ENCODE results near the gene RHBDD3.

The RHBDD3 gene

GRCh38 chr22:29313126-29313575, 45.4 kb upstream of the RHBDD3 start:
- H3K4me3 ChIP-seq (ENCODE audit: low read depth, low read length), result no peak overlapping the region
- DNase-seq (ENCODE audit: low read depth), result no peak
- TF ChIP-seq CTCF (IDR thresholded peaks at IDR 0.05; ENCODE audit: insufficient read depth, low read depth, low read length, missing control alignments), result peak; percentile 55

GRCh38 chr22:29312218-29313125, 44.7 kb upstream of the RHBDD3 start:
- DNase-seq (ENCODE audit: low read depth), result no peak

GRCh38 chr22:29311464-29312217, 43.9 kb upstream of the RHBDD3 start:
- DNase-seq (ENCODE audit: low read depth), result no peak
- TF ChIP-seq CTCF (IDR thresholded peaks at IDR 0.05; ENCODE audit: insufficient read depth, low read depth, low read length, missing control alignments), result no peak
- no peak overlapping the region for H3K4me3 ChIP-seq (ENCODE audit: low read depth, low read length)

More at GRCh38 chr22:29312218-29313125, 44.7 kb upstream of the RHBDD3 start:
- no peak overlapping the region for H3K4me3 ChIP-seq (ENCODE audit: low read depth, low read length)
- TF ChIP-seq CTCF (IDR thresholded peaks at IDR 0.05; ENCODE audit: insufficient read depth, low read depth, low read length, missing control alignments), result no peak

GRCh38 chr22:29310863-29311339, 43.1 kb upstream of the RHBDD3 start:
- TF ChIP-seq CTCF (IDR thresholded peaks at IDR 0.05; ENCODE audit: insufficient read depth, low read depth, low read length, missing control alignments), result no peak
- H3K4me3 ChIP-seq (ENCODE audit: low read depth, low read length), result no peak overlapping the region
- peak; percentile 56 for DNase-seq (ENCODE audit: low read depth)

GRCh38 chr22:29310065-29310862, 42.5 kb upstream of the RHBDD3 start:
- H3K4me3 ChIP-seq (ENCODE audit: low read depth, low read length), result no peak overlapping the region
- DNase-seq (ENCODE audit: low read depth), result no peak
- no peak for TF ChIP-seq CTCF (IDR thresholded peaks at IDR 0.05; ENCODE audit: insufficient read depth, low read depth, low read length, missing control alignments)

GRCh38 chr22:29309332-29310064, 41.7 kb upstream of the RHBDD3 start:
- DNase-seq (ENCODE audit: low read depth), result no peak
- no peak for TF ChIP-seq CTCF (IDR thresholded peaks at IDR 0.05; ENCODE audit: insufficient read depth, low read depth, low read length, missing control alignments)
- H3K4me3 ChIP-seq (ENCODE audit: low read depth, low read length), result no peak overlapping the region

Measured in GM12865 (cell line).